HG02870 (cell line): ENCODE results near the gene MDM2.
"Not testable (repeated sequence)": the region's sequence is repeated elsewhere in the genome, so short reads cannot be mapped to it uniquely, and the experiment has no call there.

ENCODE experiments used
- ATAC-seq: cut with Tn5 transposase; IDR thresholded peaks from one replicate; pipeline ENCODE4 v1.9.1; 2021; ENCODE audit warnings: mild to moderate bottlenecking, moderate library complexity; ENCODE audit not compliant: unreplicated experiment

Gene MDM2

DNA sequence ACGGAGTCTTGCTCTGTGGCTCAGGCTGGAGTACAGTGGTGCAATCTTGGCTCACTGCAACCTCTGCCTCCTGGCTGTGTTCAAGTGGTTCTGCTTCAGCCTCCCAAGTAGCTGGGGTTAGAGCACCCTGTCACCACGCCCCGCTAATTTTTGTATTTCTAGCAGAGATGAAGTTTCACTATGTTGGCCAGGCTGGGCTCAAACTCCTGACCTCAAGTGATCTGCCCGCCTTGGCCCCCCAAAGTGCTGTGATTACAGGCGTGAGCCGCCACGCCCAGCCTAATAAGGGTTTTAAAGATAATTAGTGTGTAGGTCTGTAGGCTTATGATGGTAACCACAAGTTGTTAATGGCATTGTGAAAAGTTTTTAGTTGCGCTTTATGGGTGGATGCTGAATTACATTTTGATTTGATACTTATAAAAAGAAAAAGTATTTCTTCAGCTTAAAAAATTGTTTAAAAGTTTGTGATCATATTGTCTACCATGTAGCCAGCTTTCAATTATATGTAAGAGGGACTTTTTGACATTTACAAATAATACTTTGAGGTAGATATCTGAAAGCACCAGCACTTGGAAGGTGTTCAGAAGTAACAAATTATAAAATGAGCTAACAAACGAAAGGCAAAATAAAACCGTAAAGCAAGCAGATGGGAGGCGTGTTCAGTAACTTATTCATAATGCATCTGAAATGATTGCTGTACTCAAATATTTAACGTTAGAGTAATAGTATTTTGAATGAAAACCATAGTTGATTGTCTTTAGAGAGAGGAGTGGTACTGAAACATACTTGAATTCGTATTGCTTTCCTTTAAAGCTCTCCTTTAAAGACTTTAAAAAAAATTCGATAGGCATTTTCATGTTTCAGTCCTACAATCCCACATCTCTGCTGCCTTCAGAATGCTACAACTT, 37.1 kb downstream of the MDM2 start:
- ATAC-seq: no peak

DNA sequence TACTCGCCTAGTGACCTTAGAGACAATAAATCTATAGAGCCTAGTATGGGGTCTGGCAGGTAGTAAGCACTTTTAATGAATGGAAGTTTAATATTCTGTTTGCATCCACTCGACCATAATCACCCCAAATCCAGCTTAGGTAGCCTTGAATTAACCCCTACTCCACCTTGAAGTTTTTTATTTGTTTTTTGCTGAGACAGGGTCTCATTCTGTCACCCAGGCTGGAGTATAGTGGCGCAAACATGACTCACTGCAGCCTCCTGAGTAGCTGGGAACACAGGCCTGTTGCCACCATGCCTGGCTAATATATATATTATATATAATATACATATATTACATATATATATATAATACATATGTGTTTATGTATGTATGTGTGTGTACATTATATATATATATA, 38.8 kb downstream of the MDM2 start:
- no peak for ATAC-seq

DNA sequence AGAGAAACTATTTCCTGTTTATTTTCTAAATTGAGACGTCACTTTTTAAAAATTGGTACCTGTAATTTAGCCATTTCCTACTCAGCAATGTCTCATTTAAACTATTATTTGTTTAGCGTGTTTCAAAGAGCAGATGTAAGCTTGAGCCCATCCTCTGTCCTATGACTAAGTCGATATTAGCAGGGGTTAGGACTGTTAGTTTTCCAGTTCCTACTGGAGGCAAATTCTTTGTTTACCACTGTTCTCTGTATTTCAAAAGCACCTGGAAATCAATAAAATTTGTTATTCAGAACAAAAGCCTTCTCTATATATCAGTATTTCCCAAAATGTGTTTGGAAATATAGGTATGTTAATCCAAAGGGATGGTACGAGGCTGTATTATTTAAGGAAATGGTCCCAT, 42.4 kb downstream of the MDM2 start:
- ATAC-seq: no peak

DNA sequence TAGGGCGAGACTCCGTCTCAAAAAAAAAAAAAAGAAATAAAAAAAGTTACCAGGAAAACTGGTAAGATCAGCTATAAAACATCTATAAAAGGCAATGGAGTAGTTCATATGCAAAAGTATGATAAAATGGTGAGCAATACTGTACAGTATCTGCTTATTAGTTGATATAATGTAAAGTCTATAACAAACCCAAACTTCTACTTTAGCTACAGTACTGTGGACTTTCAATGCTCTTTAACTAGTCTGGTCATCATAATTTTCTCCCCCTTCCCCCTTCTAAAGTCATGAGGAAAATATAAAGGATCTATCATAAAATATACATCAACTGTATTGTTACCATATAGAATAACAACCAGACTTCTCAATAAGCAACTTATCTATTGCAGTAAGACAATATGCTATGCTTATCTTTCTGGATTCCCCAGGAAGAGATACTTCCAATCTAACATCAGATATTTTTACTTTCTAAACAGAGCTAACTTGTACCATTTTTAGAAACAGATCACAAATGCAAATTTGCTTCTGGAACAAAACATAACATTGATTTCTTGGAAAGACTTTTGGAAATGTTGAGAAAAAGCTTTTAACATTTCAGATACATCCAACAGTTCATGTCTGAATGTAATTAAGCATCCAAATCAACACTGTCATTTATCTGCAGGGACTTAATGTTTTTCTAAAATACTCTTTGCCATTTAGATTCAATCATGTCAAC, 43.8 kb downstream of the MDM2 start:
- no peak for ATAC-seq

DNA sequence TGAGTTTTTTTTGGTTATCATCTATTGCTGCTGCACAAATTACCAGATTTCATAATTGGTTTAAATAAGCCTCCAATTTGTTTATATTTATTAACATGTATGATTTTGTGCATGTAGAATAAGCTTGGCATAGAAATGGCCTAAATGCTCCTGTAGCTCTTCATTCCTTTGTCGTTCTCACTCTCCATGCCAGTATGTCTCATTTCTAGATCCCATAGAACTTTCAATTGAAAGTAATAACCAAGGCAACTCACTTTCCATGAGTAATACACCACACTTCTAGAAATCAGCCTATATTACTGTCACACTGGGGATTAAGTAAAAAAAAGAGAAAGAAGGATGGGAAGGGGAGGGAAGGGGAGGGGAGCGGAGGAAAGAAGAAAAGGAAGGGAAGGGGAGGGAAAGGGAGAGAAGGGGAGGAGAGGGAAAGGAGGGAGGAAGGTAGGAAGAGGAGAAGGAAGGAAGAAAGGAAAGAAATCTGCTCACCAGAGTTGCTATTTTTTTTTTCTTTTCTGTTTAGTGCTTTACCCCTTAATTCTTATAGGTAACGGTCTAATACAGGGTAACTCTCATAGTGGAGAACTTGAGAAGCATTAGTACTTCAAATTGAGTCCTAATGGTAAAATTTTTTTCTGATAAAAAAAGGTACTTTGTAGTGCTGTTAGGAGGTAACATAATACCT, 45.6 kb downstream of the MDM2 start:
- ATAC-seq: no peak

DNA sequence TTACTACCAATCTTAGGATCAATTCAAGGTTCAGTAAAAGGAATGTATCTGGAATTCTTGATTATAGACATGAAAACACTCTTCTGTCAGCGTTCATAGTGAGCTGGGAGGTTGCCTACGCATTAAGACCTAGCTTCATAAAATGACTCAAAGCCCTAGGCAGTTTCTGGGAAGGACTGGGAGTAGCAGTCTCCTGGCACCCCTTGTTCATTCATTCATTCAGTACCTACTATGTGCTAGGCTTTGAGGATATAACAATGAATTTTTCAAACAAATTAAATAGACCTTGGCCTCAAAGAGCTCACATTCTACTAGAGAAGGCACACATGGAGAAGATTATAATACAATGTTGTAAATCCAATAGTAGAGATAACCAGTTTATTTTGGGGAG, 46.1 kb downstream of the MDM2 start:
- no peak for ATAC-seq

DNA sequence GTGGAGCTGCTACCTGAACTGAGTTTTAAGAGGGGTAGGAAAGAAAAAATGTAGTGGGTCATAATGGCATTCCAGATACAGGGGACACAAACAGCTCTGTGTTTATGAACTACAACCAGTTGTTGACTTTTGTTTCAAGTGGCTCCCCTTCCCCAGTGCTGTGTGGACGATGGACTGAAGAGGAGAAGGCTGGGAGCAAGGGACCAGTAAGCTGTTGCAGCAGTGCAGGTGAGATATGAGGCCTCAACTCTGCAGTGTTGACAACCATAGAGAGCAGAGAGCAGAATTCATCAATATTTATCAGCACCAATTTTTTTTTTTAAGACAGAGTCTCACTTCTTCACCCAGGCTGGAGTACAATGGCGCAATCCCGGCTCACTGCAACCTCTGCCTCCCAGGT, 46.6 kb downstream of the MDM2 start:
- no peak for ATAC-seq

DNA sequence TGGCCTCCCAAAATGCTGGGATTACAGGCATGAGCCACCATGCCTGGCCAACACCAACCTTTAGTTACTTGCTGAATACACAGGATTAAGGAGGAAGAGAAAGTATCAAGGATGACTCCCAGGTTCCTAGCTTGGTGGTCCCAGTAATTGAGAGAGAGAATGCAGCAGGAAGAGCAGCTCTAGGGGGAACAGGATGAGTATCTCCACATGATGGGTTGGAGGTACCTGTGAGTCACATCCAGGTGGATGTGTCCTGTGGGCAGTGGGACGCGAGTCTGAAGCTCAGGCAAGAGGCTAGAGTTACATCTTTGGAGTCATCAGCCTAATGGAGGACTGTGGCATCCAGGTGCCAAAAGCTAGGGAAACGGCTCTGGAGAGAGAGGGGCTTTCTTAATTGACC, 47.1 kb downstream of the MDM2 start:
- ATAC-seq: no peak

DNA sequence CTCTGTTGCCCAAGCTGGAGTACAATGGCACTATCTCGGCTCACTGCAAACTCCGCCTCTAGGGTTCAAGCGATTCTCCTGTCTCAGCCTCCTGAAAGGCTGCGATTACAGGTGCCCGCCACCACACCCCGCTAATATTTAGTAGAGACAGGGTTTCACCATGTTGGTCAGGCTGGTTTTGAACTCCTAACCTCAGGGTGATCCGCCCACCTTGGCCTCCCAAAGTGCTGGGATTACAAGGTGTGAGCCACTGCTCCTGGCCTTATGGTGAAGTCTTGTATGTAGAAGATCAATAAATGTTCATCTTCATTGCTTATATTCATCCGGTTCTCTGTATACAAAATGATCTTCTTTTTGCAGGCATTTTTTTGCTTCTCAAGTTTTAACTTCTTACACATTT, 47.8 kb downstream of the MDM2 start:
- ATAC-seq: no peak

DNA sequence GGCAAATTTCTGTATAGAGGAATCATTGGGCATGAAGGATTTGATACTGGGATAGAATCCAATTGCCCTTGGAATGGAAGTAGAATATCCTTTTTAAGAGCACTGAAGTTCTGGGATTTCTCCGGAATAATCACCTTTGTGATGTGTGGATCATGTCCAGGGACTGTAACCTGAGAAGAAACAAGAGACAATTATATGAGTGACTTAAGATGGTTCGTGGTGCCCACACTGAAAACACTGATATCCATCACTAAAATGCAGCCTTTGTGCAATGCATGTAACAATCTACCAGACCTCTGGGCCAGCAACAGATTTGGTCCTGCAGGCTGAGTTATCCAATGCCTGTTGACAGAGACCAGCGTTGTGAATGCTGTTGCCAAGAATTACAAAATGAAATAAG, 48.5 kb downstream of the MDM2 start:
- ATAC-seq: no peak

DNA sequence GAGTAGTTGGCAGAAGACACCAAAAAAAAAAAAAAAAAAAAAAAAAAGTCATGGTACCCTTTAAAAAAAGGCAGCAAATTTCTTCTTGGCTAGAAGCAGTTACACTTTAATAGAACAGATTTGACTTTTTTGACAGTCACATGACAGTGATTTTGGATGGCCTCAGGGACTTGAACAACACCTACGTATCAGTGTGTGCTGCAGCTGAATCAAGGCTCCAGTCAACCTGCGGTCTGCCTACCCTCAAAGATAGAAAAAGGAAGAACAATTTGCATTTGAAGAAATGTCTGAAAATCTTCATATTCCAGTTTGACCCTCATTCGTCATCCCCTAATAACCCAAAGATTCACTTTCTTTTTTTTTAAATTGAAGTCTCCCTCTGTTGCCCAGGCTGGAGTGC, 53.9 kb downstream of the MDM2 start:
- ATAC-seq: no peak

DNA sequence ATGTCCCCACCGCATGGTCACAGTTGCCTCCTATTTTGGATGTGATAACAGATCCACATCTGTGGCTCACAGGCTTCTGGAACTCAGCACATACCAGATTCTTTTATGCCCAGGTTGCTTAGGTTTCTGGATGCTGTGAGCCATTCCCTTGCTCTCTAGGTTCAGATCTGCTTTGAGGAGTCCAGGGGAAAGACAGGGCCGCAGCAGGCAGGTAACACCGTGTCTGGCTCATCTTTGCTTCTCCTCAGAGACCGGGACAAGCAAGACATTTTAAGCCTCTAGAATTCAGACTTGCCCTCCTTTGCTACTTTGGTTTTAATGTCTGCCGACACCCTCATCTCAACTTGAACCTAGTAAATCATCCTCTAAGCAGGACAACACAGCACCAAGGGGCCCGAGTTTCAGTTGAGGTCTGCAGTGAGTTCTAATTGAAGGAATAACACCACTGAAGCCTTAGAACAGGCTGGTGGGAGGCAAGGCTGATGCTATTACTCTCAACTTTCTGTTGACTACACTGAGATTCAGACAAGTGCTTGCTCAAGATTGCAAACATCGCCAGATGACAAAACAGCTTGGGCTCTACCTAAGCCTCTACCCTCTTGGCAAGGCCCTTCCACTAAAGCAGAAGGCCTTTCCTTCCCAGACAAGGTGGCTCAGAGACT, 55.3 kb downstream of the MDM2 start:
- no peak for ATAC-seq

DNA sequence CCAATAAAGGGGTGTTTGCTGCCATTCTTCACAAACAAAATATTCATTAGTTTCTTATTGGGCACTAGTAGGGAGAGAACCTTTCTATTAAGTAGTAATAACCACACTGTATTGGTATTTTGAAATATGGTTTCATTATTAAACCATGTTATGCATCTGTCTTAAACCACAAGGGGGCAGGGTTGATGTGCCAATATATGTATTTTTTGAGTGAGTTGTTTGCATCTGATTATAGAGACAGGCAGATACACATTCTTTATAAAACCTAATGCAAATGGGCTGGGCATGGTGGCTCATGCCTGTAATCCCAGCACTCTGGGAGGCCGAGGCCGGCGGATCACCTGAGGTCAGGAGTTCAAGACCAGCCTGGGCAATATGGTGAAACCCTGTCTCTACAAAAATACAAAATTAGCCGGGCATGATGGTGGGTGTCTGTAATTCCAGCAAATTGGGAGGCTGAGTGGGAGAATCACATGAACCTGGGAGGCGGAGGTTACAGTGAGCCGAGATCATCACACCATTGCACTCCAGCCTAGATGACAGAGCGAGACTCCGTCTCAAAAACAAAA, 56.0 kb downstream of the MDM2 start:
- not testable (repeated sequence) for ATAC-seq

DNA sequence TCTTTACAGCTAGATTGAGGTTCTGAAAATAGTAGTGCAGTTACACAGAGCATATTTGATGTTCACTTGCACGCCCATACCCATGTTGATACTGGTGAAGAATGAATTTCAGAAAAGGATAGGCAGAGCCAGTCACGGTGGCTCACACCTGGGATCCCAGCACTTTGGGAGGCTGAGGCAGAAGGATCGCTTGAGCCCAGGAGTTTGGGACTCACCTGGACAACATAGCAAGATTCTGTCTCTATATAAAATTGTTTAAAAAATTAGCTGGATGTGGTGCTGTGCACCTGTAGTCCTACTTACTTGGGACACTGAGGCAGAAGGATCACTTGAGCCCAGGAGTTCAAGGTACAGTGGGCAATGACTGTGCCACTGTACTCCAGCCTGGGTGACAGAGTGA, 56.6 kb downstream of the MDM2 start:
- ATAC-seq: no peak

DNA sequence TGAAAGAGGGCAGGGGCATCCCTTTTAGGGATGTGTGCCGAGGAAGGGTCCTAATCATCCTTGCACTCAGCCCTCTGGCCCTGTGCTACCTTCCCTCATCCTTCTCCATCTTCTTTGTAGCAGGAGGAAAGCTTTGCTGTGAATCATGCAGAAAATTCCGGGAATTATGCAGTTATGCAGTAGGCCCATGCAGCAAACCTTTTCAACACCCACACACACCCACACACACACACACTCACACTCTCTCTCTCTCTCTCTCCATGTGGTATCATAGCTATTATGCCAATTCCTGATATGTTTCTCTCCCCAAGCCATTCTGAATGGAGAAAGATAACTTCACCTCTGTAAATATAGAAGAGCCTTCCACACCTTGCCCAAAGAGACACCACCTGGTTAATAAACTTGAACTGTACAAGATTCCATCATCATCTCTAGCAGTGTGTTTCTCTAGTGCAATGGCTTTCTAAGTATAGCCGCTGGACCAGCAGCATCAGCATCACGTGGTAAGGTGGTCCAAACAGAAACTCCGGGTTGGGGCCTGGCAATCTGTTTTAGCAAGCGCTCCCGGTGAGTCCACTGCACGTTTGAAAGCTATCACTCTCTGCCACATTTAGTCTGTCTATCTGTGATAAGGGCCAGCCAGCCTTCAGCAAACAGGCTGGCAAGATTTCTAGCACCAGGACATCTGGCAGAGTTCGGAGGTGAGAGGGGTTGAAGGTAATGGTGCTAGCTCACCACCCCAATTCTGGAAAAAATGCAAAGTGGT, 57.6 kb downstream of the MDM2 start:
- ATAC-seq: no peak

DNA sequence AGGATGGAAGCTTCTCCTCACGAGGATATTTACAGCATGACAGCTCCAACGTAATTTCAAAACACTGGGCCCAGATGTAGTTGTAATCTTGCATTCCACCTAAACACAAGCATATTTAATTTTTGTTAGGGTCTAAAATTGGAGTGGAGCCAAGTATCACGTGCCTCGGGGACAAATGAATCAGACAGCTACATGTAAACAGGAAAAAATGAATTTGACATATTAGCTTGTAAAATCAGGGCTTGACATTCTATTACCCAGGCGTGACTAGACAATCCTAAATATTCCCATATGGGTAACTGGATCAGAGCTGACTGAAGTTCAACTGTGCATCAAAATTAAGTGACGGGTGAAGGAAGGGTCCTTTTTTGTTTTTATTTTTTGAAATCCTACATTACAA, 59.0 kb downstream of the MDM2 start:
- no peak for ATAC-seq

DNA sequence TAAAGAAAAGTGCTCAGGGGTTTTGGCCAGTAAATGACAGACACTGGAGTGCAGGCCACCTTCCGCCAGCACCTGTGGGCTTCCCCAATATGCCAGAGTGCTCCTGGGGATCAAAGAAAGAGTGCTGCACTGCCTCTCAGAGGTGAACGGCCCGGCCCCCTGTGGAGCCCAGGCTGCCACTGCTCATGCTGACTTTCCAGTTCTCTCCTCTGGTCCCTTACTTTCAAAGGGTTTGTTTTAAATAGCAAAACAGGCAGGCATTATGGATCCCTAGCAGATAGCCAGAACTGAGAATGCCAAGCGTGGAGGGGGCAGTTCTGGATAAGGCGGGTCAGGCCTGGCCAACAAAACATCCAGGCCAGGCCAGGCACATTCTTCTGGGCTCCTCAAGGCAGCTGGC, 59.6 kb downstream of the MDM2 start:
- no peak for ATAC-seq

DNA sequence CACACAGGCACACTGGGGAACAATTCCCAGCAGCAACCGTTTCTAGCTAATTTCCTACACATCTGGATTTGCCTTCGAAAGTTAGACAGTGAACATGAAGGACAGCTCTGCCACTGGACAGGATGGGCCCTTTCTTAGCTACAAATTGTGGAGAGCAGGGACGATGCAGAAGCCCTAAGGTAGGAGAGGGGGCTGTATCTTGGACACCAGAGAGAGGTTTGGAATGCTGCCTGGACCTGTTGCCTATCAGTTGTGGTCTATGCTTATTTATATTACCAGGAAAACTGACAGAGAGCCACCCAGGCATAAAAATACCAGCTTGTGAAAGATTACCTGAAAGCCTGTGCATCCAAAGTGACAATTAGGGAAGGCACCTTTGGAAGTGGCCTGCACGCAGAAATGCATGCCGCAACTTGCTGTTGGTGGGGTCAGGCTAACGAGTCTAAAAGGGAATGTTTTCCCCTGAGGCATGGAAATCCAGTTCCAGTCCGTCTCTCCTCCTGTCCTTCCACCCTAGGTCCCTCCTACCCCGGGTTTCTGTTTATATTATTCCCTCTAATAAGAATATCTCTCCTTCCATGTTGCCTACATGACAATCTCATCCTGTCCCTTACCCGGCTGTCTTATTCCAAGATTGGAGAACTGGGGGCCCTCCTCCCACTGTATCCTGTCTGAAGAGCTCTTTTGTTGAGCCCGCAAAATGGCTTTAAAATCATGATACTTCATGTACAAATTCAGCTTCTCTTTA, 60.2 kb downstream of the MDM2 start:
- ATAC-seq: no peak

DNA sequence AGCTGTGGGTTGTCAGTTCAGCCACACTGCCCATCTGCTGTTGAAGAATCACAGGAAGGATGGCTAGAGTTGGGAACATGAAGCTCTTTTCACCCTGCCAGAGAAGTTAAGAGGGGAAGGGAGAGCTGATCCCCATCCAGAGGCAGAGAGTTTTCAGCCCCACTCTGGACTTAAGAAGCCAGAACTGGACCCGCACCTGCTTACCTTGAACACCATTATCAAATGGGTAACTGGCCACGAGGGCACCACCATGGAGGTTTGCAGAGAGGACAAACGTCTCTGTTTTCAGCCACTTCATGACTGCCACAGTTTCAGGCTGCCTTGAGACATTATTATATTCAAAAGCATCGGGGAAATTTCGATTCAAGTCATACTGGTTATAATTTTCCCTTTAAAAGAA, 62.0 kb downstream of the MDM2 start:
- no peak for ATAC-seq

DNA sequence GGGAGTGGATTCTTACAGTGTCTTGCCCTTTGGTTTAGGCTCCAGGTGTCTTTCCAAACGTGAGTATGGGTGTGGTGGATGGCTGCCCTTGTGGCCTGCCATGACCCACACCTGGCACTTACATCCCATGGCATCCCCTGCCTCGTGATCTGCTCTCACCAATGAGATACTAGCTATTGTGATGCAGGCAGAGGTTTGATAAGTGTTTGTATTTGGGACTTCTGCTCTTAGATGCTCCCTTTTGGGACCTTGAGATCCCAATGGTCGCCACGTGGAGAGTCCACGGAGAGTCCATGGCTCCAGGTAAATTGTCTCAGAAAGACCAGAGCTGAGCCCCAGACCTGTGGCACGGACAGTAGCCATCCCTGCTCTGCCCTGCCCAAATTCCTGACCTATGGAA, 62.5 kb downstream of the MDM2 start:
- no peak for ATAC-seq
